A549 treated with Mapracorat at 1 μM for 4 hours (cell line): ENCODE data around the gene OPALIN. TPM values are rescaled to one million over a fixed set of nuclear protein-coding genes. Genes with fewer than 3 reads are reported as not detected.

Experiments used
- total RNA-seq: library from RNA; stranded (reverse); fragments of 200-300 nt; extraction: Qiagen RNA extraction; gene quantifications from 5 replicates; pipeline ENCODE4 v1.2.3, GENCODE V29; 2022

OPALIN gene, protein sequence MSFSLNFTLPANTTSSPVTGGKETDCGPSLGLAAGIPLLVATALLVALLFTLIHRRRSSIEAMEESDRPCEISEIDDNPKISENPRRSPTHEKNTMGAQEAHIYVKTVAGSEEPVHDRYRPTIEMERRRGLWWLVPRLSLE
- total RNA-seq = not detected in 5 replicates

DNA sequence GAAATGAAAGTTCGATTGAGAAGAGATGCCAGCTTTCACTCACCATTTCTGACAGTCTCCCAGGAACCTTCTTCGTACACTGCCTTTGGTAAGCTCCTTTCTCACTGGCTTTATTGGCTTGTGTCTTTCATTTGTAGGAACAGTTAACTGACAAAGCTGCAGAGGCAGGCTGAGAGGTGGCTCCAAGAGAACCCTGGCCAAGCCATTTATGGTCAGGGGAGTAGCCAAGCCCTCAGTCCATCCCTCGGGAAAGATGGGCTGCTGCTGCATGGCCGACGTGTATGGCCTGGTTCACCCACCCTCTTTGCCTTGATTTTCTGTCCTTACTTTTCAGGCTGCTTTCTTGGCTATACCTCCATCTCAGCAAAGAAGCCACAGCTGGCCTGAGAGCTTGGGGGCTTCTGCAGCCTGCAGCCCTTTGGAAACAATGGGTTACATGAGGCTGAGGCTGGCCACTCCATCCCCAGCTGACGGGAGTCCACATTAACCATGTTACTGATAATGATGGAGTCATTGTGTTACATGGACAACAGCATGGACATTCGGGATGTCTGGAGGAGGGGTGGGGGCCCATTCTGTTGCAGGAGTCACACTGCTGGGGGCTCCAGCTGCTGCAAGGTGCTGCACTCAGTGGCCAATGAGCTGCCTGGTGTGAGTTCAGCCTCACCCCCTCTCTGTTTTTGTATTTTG is at the start of gene OPALIN:
Gene OPALIN, minus strand, starts transcription at position 152 of the 690 bp plus-strand sequence. Its CDS starts 106 bp downstream, at position 46.

DNA sequence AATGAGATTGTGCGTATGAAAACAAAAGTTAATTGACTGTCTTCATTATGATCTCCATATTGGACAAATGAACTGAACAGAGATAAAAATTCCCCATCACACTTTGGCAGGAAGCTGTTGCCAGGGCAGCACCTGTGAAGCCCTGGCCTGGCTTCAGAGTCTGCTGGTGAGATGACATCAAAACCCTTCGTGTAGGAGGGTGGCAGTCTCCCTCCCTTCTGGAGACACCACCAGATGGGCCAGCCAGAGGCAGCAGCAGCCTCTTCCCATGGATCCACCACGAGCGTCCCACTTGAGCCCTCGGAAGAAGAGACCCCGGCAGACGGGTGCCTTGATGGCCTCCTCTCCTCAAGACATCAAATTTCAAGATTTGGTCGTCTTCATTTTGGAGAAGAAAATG is 54.6 kb downstream of the OPALIN start, which contains the start of gene DNTT:
Gene DNTT, plus strand, starts transcription at position 205 of the 400 bp plus-strand sequence. Its CDS starts 64 bp downstream, at position 269.

Other genes starting within 250 kb of the OPALIN start
- gene ZNF518A, start 228.7 kb downstream of the OPALIN start, total RNA-seq = 5.5 to 8.6 TPM (median 6.6 TPM) in 5 replicates
- gene BLNK, start 87.4 kb downstream of the OPALIN start, total RNA-seq = 0.07 TPM in 1 of 5 replicates, not detected in the others
- 0.06 TPM in 1 of 5 replicates, not detected in the others for gene DNTT, start 54.6 kb downstream of the OPALIN start, total RNA-seq
- gene TLL2, start 154.9 kb upstream of the OPALIN start, total RNA-seq = 0.06 to 0.15 TPM (median 0.12 TPM) in 5 replicates
- 53.6 to 85.4 TPM (median 80.7 TPM) in 5 replicates for gene TM9SF3, start 228.0 kb upstream of the OPALIN start, total RNA-seq